ENCODE data around the gene ZNF407.

Gene ZNF407

GRCh38 chr18:74623047-74623816 is 25.6 kb downstream of the ZNF407 start:
- peaks cover 19% of the 10 kb centered on the region for H4K20me1 ChIP-seq (ENCODE audit: low read depth, low read length)
- TF ChIP-seq EZH2phosphoT487 (conservative IDR thresholded peaks at IDR 0.05; ENCODE audit: low read length) (no peak), CTCF (IDR thresholded peaks at IDR 0.05; ENCODE audit: insufficient read depth, low read length, poor library complexity, severe bottlenecking) (peak; percentile 27)
- no peak overlapping the region for H3K27ac ChIP-seq (ENCODE audit: low read depth, low read length)
- H3K79me2 ChIP-seq (ENCODE audit: insufficient read depth, low read length) = peaks cover 42% of the 10 kb centered on the region
- H3K36me3 ChIP-seq (ENCODE audit: low read length) = no peaks in the 10 kb centered on the region
- no peaks in the 10 kb centered on the region for H3F3A ChIP-seq (ENCODE audit: insufficient read depth)
- H3K9ac ChIP-seq (ENCODE audit: low read length) = no peak overlapping the region
- no peak overlapping the region for H2AFZ ChIP-seq (ENCODE audit: low read depth, low read length, severe bottlenecking)
- no peak overlapping the region for H3K4me2 ChIP-seq (ENCODE audit: low read depth, low read length, poor library complexity, severe bottlenecking)
- H3K9me2 ChIP-seq (replicated peaks; ENCODE audit: insufficient read depth, low read length) = no peaks in the 10 kb centered on the region
- no peaks in the 10 kb centered on the region for H3K9me3 ChIP-seq (ENCODE audit: insufficient read depth, low read length)
- no peak overlapping the region for H3K4me3 ChIP-seq (ENCODE audit: insufficient read depth, low read length, poor library complexity, severe bottlenecking)
- H3K27me3 ChIP-seq (ENCODE audit: low read length) = no peaks in the 10 kb centered on the region

GRCh38 chr18:74624466-74624865 is 26.8 kb downstream of the ZNF407 start:
- H3K4me2 ChIP-seq (ENCODE audit: low read depth, low read length, poor library complexity, severe bottlenecking) = no peak overlapping the region
- H3K9ac ChIP-seq (ENCODE audit: low read length) = no peak overlapping the region
- no peaks in the 10 kb centered on the region for H3K27me3 ChIP-seq (ENCODE audit: low read length)
- no peak overlapping the region for H3K27ac ChIP-seq (ENCODE audit: low read depth, low read length)
- peaks cover 46% of the 10 kb centered on the region for H3K79me2 ChIP-seq (ENCODE audit: insufficient read depth, low read length)
- no peaks in the 10 kb centered on the region for H3K9me3 ChIP-seq (ENCODE audit: insufficient read depth, low read length)
- no peaks in the 10 kb centered on the region for H3F3A ChIP-seq (ENCODE audit: insufficient read depth)
- TF ChIP-seq CTCF (IDR thresholded peaks at IDR 0.05; ENCODE audit: insufficient read depth, low read length, poor library complexity, severe bottlenecking) (no peak), EZH2phosphoT487 (conservative IDR thresholded peaks at IDR 0.05; ENCODE audit: low read length) (no peak)
- no peaks in the 10 kb centered on the region for H3K9me2 ChIP-seq (replicated peaks; ENCODE audit: insufficient read depth, low read length)
- H2AFZ ChIP-seq (ENCODE audit: low read depth, low read length, severe bottlenecking) = no peak overlapping the region
- no peak overlapping the region for H3K4me3 ChIP-seq (ENCODE audit: insufficient read depth, low read length, poor library complexity, severe bottlenecking)
- peaks cover 13% of the 10 kb centered on the region for H4K20me1 ChIP-seq (ENCODE audit: low read depth, low read length)
- no peaks in the 10 kb centered on the region for H3K36me3 ChIP-seq (ENCODE audit: low read length)

GRCh38 chr18:74625157-74625556 is 27.5 kb downstream of the ZNF407 start:
- no peak for TF ChIP-seq EZH2phosphoT487 (conservative IDR thresholded peaks at IDR 0.05; ENCODE audit: low read length)
- TF ChIP-seq CTCF (IDR thresholded peaks at IDR 0.05; ENCODE audit: insufficient read depth, low read length, poor library complexity, severe bottlenecking) = no peak
- H3K79me2 ChIP-seq (ENCODE audit: insufficient read depth, low read length) = peaks cover 47% of the 10 kb centered on the region
- no peak overlapping the region for H2AFZ ChIP-seq (ENCODE audit: low read depth, low read length, severe bottlenecking)
- peaks cover 6% of the 10 kb centered on the region for H4K20me1 ChIP-seq (ENCODE audit: low read depth, low read length)
- H3K4me2 ChIP-seq (ENCODE audit: low read depth, low read length, poor library complexity, severe bottlenecking) = no peak overlapping the region
- no peak overlapping the region for H3K9ac ChIP-seq (ENCODE audit: low read length)
- H3K4me3 ChIP-seq (ENCODE audit: insufficient read depth, low read length, poor library complexity, severe bottlenecking) = no peak overlapping the region
- no peaks in the 10 kb centered on the region for H3K27me3 ChIP-seq (ENCODE audit: low read length)
- no peaks in the 10 kb centered on the region for H3K9me2 ChIP-seq (replicated peaks; ENCODE audit: insufficient read depth, low read length)
- H3K36me3 ChIP-seq (ENCODE audit: low read length) = no peaks in the 10 kb centered on the region
- no peaks in the 10 kb centered on the region for H3K9me3 ChIP-seq (ENCODE audit: insufficient read depth, low read length)
- H3F3A ChIP-seq (ENCODE audit: insufficient read depth) = no peaks in the 10 kb centered on the region
- no peak overlapping the region for H3K27ac ChIP-seq (ENCODE audit: low read depth, low read length)
